GM06990 (cell line): ENCODE measurements around the gene PHKB.

Experiments used
- DNase-seq: peaks from one replicate; pipeline ENCODE4 v3.0.0-alpha.2; 2011; ENCODE audit not compliant: insufficient read length; ENCODE audit errors: extremely low read depth
- H3K27me3 ChIP-seq: replicated peaks from 2 replicates; pipeline ENCODE4 v1.6.0; 2011; ENCODE audit warnings: low read length; ENCODE audit not compliant: control insufficient read depth, insufficient read depth
- H3K36me3 ChIP-seq: 2 replicates; pipeline ENCODE4 v1.5.1; 2011; ENCODE audit warnings: low read length; ENCODE audit not compliant: control insufficient read depth, insufficient read depth
- H3K4me3 ChIP-seq: replicated peaks from 2 replicates; pipeline ENCODE4 v1.5.1; 2011; ENCODE audit warnings: low read depth, mild to moderate bottlenecking, control low read depth, low read length
- CTCF ChIP-seq: IDR thresholded peaks from 2 replicates; pipeline ENCODE4 v1.5.1; 2011; ENCODE audit warnings: low read length, control low read depth, mild to moderate bottlenecking, inconsistent platforms; ENCODE audit not compliant: insufficient read depth, poor library complexity, severe bottlenecking

Gene PHKB

GRCh38 chr16:47504599-47504998 is 43.5 kb downstream of the PHKB start:
- DNase-seq = no peak
- H3K36me3 ChIP-seq = peaks cover 9% of the 10 kb centered on the region
- no peak overlapping the region for H3K4me3 ChIP-seq
- no peak for TF ChIP-seq CTCF
- H3K27me3 ChIP-seq = no peaks in the 10 kb centered on the region

GRCh38 chr16:47506800-47507199 is 45.7 kb downstream of the PHKB start:
- Histone ChIP-seq H3K4me3 (no peak overlapping the region), H3K27me3 (no peaks in the 10 kb centered on the region), H3K36me3 (peaks cover 6% of the 10 kb centered on the region)
- TF ChIP-seq CTCF = no peak
- DNase-seq = no peak

- no peak for TF ChIP-seq CTCF
- no peak overlapping the region for H3K4me3 ChIP-seq
- H3K27me3 ChIP-seq = no peaks in the 10 kb centered on the region
- peaks cover 6% of the 10 kb centered on the region for H3K36me3 ChIP-seq
- no peak for DNase-seq
These were observed 46.6 kb downstream of the PHKB start for GRCh38 chr16:47507701-47508100.

- TF ChIP-seq CTCF = no peak
- no peak overlapping the region for H3K4me3 ChIP-seq
- no peak for DNase-seq
- peaks cover 5% of the 10 kb centered on the region for H3K36me3 ChIP-seq
- no peaks in the 10 kb centered on the region for H3K27me3 ChIP-seq
These were observed 50.8 kb downstream of the PHKB start for GRCh38 chr16:47511882-47512281.

- Histone ChIP-seq H3K27me3 (no peaks in the 10 kb centered on the region), H3K4me3 (no peak overlapping the region), H3K36me3 (peaks cover 5% of the 10 kb centered on the region)
- TF ChIP-seq CTCF = no peak
- DNase-seq = no peak
These were observed 57.9 kb downstream of the PHKB start for GRCh38 chr16:47519037-47519436.

- no peaks in the 10 kb centered on the region; the same call in 1 of the 2 replicates for H3K36me3 ChIP-seq
- H3K27me3 ChIP-seq = no peaks in the 10 kb centered on the region
- no peak for TF ChIP-seq CTCF
- DNase-seq = no peak
- H3K4me3 ChIP-seq = no peak overlapping the region
These were observed 58.4 kb downstream of the PHKB start for GRCh38 chr16:47519546-47519945.
